ENCODE data around the gene FHL3.

FHL3 gene

GRCh38 chr1:38029081-38029681, 23.9 kb upstream of the FHL3 start:
- Histone ChIP-seq H3K4me1 (peaks cover 46 to 87% (median 64%) of the 10 kb centered on the region in 10 experiments), H3K9ac (peak overlapping the region; percentile 40 to 62 (median 55); a peak in 20 of 22 replicates), H3K4me3 (0 out of 20 replicates have a peak overlapping the region, but pooled peaks of 1 of the 10 experiments have one; percentile 51), H3K9me3 (replicated peaks in 1 of 11) (no peaks in the 10 kb centered on the region), H3K36me3 (peaks cover 21 to 37% (median 23%) of the 10 kb centered on the region in 11 experiments), H3K27me3 (no peaks in the 10 kb centered on the region), H3K27ac (peak overlapping the region in 10 of 11 experiments; percentile 49 to 77 (median 72); a peak in 20 of 22 replicates), H3K4me2 (peak overlapping the region; percentile 82 to 97 (median 93)), H4K20me1 (peaks cover 0 to 53% (median 20%) of the 10 kb centered on the region in 11 experiments; a peak in 14 of 22 replicates)
- TF ChIP-seq Cebpa-rat (IDR thresholded peaks at IDR 0.05): no peak

GRCh38 chr1:38028671-38029070, 23.4 kb upstream of the FHL3 start:
- H3K36me3 ChIP-seq: peaks cover 26 to 42% (median 28%) of the 10 kb centered on the region in 11 experiments
- no peaks in the 10 kb centered on the region for H3K9me3 ChIP-seq (replicated peaks in 1 of 11)
- peaks cover 0 to 53% (median 20%) of the 10 kb centered on the region in 11 experiments; a peak in 14 of 22 replicates for H4K20me1 ChIP-seq
- peaks cover 46 to 82% (median 58%) of the 10 kb centered on the region in 10 experiments for H3K4me1 ChIP-seq
- H3K27me3 ChIP-seq: no peaks in the 10 kb centered on the region
- no peak for TF ChIP-seq Cebpa-rat (IDR thresholded peaks at IDR 0.05)
- peak overlapping the region in 6 of 11 experiments; percentile 9 to 60 (median 48); a peak in 5 of 22 replicates for H3K9ac ChIP-seq
- peak overlapping the region in 8 of 11 experiments; percentile 62 to 77 (median 74); a peak in 13 of 22 replicates for H3K27ac ChIP-seq
- H3K4me3 ChIP-seq: no peak overlapping the region
- H3K4me2 ChIP-seq: peak overlapping the region; percentile 82 to 97 (median 93); a peak in 19 of 22 replicates

- Histone ChIP-seq H3K27ac (peak overlapping the region in 2 of 11 experiments; percentile 73 to 77; a peak in 1 of 22 replicates), H4K20me1 (peaks cover 0 to 54% (median 20%) of the 10 kb centered on the region in 11 experiments; a peak in 14 of 22 replicates), H3K9ac (peak overlapping the region in 4 of 11 experiments; percentile 7 to 44 (median 30); a peak in 5 of 22 replicates), H3K4me2 (peak overlapping the region in 9 of 11 experiments; percentile 82 to 97 (median 91); a peak in 15 of 22 replicates), H3K4me3 (no peak overlapping the region), H3K27me3 (no peaks in the 10 kb centered on the region), H3K4me1 (peaks cover 46 to 77% (median 56%) of the 10 kb centered on the region in 10 experiments), H3K36me3 (peaks cover 31 to 47% (median 33%) of the 10 kb centered on the region in 11 experiments), H3K9me3 (replicated peaks in 1 of 11) (no peaks in the 10 kb centered on the region)
- TF ChIP-seq Cebpa-rat (IDR thresholded peaks at IDR 0.05): no peak
Measured at GRCh38 chr1:38028105-38028591, 22.8 kb upstream of the FHL3 start.

GRCh38 chr1:38027201-38028104, 22.1 kb upstream of the FHL3 start:
- H3K9me3 ChIP-seq (replicated peaks in 1 of 11): no peaks in the 10 kb centered on the region
- H3K27me3 ChIP-seq: no peaks in the 10 kb centered on the region
- no peak for TF ChIP-seq Cebpa-rat (IDR thresholded peaks at IDR 0.05)
- peak overlapping the region in 4 of 11 experiments; percentile 25 to 44 (median 30); a peak in 5 of 22 replicates for H3K9ac ChIP-seq
- H3K36me3 ChIP-seq: peaks cover 38 to 54% (median 40%) of the 10 kb centered on the region in 11 experiments
- H3K4me2 ChIP-seq: peak overlapping the region in 10 of 11 experiments; percentile 23 to 97 (median 50); a peak in 17 of 22 replicates
- peaks cover 46 to 76% (median 55%) of the 10 kb centered on the region in 10 experiments for H3K4me1 ChIP-seq
- H3K27ac ChIP-seq: peak overlapping the region in 1 of 11 experiments; percentile 7; a peak in 1 of 22 replicates
- peaks cover 0 to 61% (median 20%) of the 10 kb centered on the region in 11 experiments; a peak in 14 of 22 replicates for H4K20me1 ChIP-seq
- no peak overlapping the region for H3K4me3 ChIP-seq

GRCh38 chr1:38026592-38027200, 21.4 kb upstream of the FHL3 start:
- Histone ChIP-seq H3K4me2 (peak overlapping the region; percentile 18 to 58 (median 46); a peak in 21 of 22 replicates), H3K9me3 (replicated peaks in 1 of 11) (no peaks in the 10 kb centered on the region), H3K9ac (peak overlapping the region in 9 of 11 experiments; percentile 15 to 56 (median 34); a peak in 9 of 22 replicates), H4K20me1 (peaks cover 0 to 69% (median 23%) of the 10 kb centered on the region in 11 experiments; a peak in 15 of 22 replicates), H3K4me1 (peaks cover 45 to 69% (median 55%) of the 10 kb centered on the region in 10 experiments), H3K27me3 (no peaks in the 10 kb centered on the region), H3K27ac (peak overlapping the region in 2 of 11 experiments; percentile 7 to 21; a peak in 3 of 22 replicates), H3K36me3 (peaks cover 46 to 62% (median 48%) of the 10 kb centered on the region in 11 experiments), H3K4me3 (no peak overlapping the region)
- no peak for TF ChIP-seq Cebpa-rat (IDR thresholded peaks at IDR 0.05)

GRCh38 chr1:38025664-38026063, 20.4 kb upstream of the FHL3 start:
- H3K36me3 ChIP-seq: peaks cover 56 to 72% (median 58%) of the 10 kb centered on the region in 11 experiments
- H3K27me3 ChIP-seq: no peaks in the 10 kb centered on the region
- no peak for TF ChIP-seq Cebpa-rat (IDR thresholded peaks at IDR 0.05)
- no peak overlapping the region for H3K4me3 ChIP-seq
- H3K9ac ChIP-seq: peak overlapping the region in 6 of 11 experiments; percentile 18 to 47 (median 36); a peak in 7 of 22 replicates
- H3K9me3 ChIP-seq (replicated peaks in 1 of 11): no peaks in the 10 kb centered on the region
- H3K4me1 ChIP-seq: peaks cover 35 to 58% (median 45%) of the 10 kb centered on the region in 10 experiments
- no peak overlapping the region; a peak in 1 of 22 replicates for H3K4me2 ChIP-seq
- peaks cover 0 to 77% (median 26%) of the 10 kb centered on the region in 11 experiments; a peak in 15 of 22 replicates for H4K20me1 ChIP-seq
- H3K27ac ChIP-seq: 0 out of 22 replicates have a peak overlapping the region, but pooled peaks of 1 of the 11 experiments have one; percentile 21

- Histone ChIP-seq H3K4me3 (no peak overlapping the region), H3K27me3 (no peaks in the 10 kb centered on the region), H3K9me3 (replicated peaks in 1 of 11) (no peaks in the 10 kb centered on the region), H4K20me1 (peaks cover 0 to 75% (median 28%) of the 10 kb centered on the region in 11 experiments; a peak in 15 of 22 replicates), H3K36me3 (peaks cover 60 to 76% (median 62%) of the 10 kb centered on the region in 11 experiments), H3K9ac (peak overlapping the region in 4 of 11 experiments; percentile 19 to 47 (median 41); a peak in 5 of 22 replicates), H3K27ac (no peak overlapping the region), H3K4me2 (no peak overlapping the region; a peak in 1 of 22 replicates), H3K4me1 (peaks cover 30 to 54% (median 41%) of the 10 kb centered on the region in 10 experiments)
- TF ChIP-seq Cebpa-rat (IDR thresholded peaks at IDR 0.05): no peak
Measured at GRCh38 chr1:38025233-38025632, 19.9 kb upstream of the FHL3 start.
